Measurements from ENCODE around the gene PRKX. TPM values are rescaled to one million over a fixed set of nuclear protein-coding genes. Genes with fewer than 3 reads are reported as not detected.
"Not testable (repeated sequence)": the region's sequence is repeated elsewhere in the genome, so short reads cannot be mapped to it uniquely, and the experiment has no call there.

The PRKX gene
- total RNA-seq, 1 experiment from 2014 or later, result 20.5 TPM

GRCh38 chrX:3743801-3744439 lies 30.5 kb upstream of the PRKX start:
- Histone ChIP-seq H3K4me3 (ENCODE audit: low read depth in 2 of 2, low read length in 2 of 2) (no peak overlapping the region), H3K27ac (ENCODE audit: low read length) (no peak overlapping the region), H3K27me3 (ENCODE audit: control insufficient read depth, insufficient read depth, low read length) (no peaks in the 10 kb centered on the region), H3K4me1 (ENCODE audit: control insufficient read depth, insufficient read depth, low read length) (no peaks in the 10 kb centered on the region), H3K36me3 (ENCODE audit: control insufficient read depth, insufficient read depth, low read length) (no peaks in the 10 kb centered on the region), H3K9me3 (ENCODE audit: control insufficient read depth, insufficient read depth, low read depth, low read length) (no peaks in the 10 kb centered on the region)
- in situ Hi-C loops (cut with HindIII; ENCODE audit: low pct_unique_long_range_greater_than_20kb, low sequenced_read_pairs) (no loop called here), intact Hi-C loops (cut with micrococcal nuclease; ENCODE audit: unreplicated experiment) (no loop called here)
- ChIA-PET CTCF (no interaction called here), POLR2A (no interaction called here)
- TF ChIP-seq TCF7L2 (IDR thresholded peaks at IDR 0.05; ENCODE audit: low read depth, low read length) (no peak), POLR2AphosphoS5 (IDR thresholded peaks at IDR 0.05; ENCODE audit: low read depth, low read length) (no peak), REST (IDR thresholded peaks at IDR 0.05; ENCODE audit: insufficient read depth in 1 of 2, low read depth in 2 of 2, low read length in 1 of 2) (no peak)
- no peak for ATAC-seq
- BruUV-seq (replicated peaks), result no TSS peak
- no peak for DNase-seq (ENCODE audit: low read depth, low spot score)

- H3K9me3 ChIP-seq (ENCODE audit: control insufficient read depth, insufficient read depth, low read depth, low read length); DNase-seq (ENCODE audit: low read depth, low spot score); ATAC-seq; H3K4me1 ChIP-seq (ENCODE audit: control insufficient read depth, insufficient read depth, low read length); H3K27me3 ChIP-seq (ENCODE audit: control insufficient read depth, insufficient read depth, low read length); H3K36me3 ChIP-seq (ENCODE audit: control insufficient read depth, insufficient read depth, low read length); intact Hi-C loops (cut with micrococcal nuclease; ENCODE audit: unreplicated experiment); H3K27ac ChIP-seq (ENCODE audit: low read length); POLR2A ChIA-PET; BruUV-seq (replicated peaks); in situ Hi-C loops (cut with HindIII; ENCODE audit: low pct_unique_long_range_greater_than_20kb, low sequenced_read_pairs); H3K4me3 ChIP-seq (ENCODE audit: low read depth in 2 of 2, low read length in 2 of 2): not testable (repeated sequence)
- CTCF ChIA-PET, result interaction anchor here (0.6 kb wide), 1 partner anchor 23 kb away, joined by 3 read pairs; no protein-coding TSS in a partner anchor
These were observed 27.5 kb upstream of the PRKX start for GRCh38 chrX:3740946-3741345.

GRCh38 chrX:3738509-3738908 lies 25.1 kb upstream of the PRKX start:
- no peak overlapping the region for H3K27ac ChIP-seq (ENCODE audit: low read length)
- DNase-seq (ENCODE audit: low read depth, low spot score) (no peak), ATAC-seq (no peak)
- in situ Hi-C loops (cut with HindIII; ENCODE audit: low pct_unique_long_range_greater_than_20kb, low sequenced_read_pairs) (no loop called here), intact Hi-C loops (cut with micrococcal nuclease; ENCODE audit: unreplicated experiment) (no loop called here)
- no peak overlapping the region for H3K4me3 ChIP-seq (ENCODE audit: low read depth in 2 of 2, low read length in 2 of 2)
- H3K36me3 ChIP-seq (ENCODE audit: control insufficient read depth, insufficient read depth, low read length), result no peaks in the 10 kb centered on the region
- ChIA-PET POLR2A (interaction anchor here (0.6 kb wide), 1 partner anchor 475 kb away, joined by 3 read pairs; no protein-coding TSS in a partner anchor), CTCF (no interaction called here)
- TF ChIP-seq REST (IDR thresholded peaks at IDR 0.05; ENCODE audit: insufficient read depth in 1 of 2, low read depth in 2 of 2, low read length in 1 of 2) (no peak), TCF7L2 (IDR thresholded peaks at IDR 0.05; ENCODE audit: low read depth, low read length) (no peak), CTCF (IDR thresholded peaks at IDR 0.05) (no peak), SIN3A (IDR thresholded peaks at IDR 0.05; ENCODE audit: borderline replicate concordance, insufficient read depth, low read depth, low read length) (no peak), POLR2AphosphoS5 (IDR thresholded peaks at IDR 0.05; ENCODE audit: low read depth, low read length) (no peak)
- no TSS peak for BruUV-seq (replicated peaks)
- no peaks in the 10 kb centered on the region for H3K9me3 ChIP-seq (ENCODE audit: control insufficient read depth, insufficient read depth, low read depth, low read length)
- no peaks in the 10 kb centered on the region for H3K27me3 ChIP-seq (ENCODE audit: control insufficient read depth, insufficient read depth, low read length)
- H3K4me1 ChIP-seq (ENCODE audit: control insufficient read depth, insufficient read depth, low read length), result no peaks in the 10 kb centered on the region

GRCh38 chrX:3736536-3736935 lies 23.1 kb upstream of the PRKX start:
- H3K36me3 ChIP-seq (ENCODE audit: control insufficient read depth, insufficient read depth, low read length); H3K27me3 ChIP-seq (ENCODE audit: control insufficient read depth, insufficient read depth, low read length); POLR2A ChIA-PET; CTCF ChIA-PET; H3K9me3 ChIP-seq (ENCODE audit: control insufficient read depth, insufficient read depth, low read depth, low read length); ATAC-seq; H3K4me3 ChIP-seq (ENCODE audit: low read depth in 2 of 2, low read length in 2 of 2); intact Hi-C loops (cut with micrococcal nuclease; ENCODE audit: unreplicated experiment); in situ Hi-C loops (cut with HindIII; ENCODE audit: low pct_unique_long_range_greater_than_20kb, low sequenced_read_pairs); DNase-seq (ENCODE audit: low read depth, low spot score); H3K4me1 ChIP-seq (ENCODE audit: control insufficient read depth, insufficient read depth, low read length); H3K27ac ChIP-seq (ENCODE audit: low read length); BruUV-seq (replicated peaks): not testable (repeated sequence)
